Mesenteric fat pad (tissue), 1 donor: ENCODE data around the gene LILRB3. TPM values are rescaled to one million over a fixed set of nuclear protein-coding genes. Genes with fewer than 3 reads are reported as not detected.
"Not testable (repeated sequence)": the region's sequence is repeated elsewhere in the genome, so short reads cannot be mapped to it uniquely, and the experiment has no call there.

ENCODE experiments used
- DNase-seq: peaks from one replicate; pipeline ENCODE4 v3.0.0-alpha.2; 2020; ENCODE audit warnings: low spot score
- total RNA-seq: library from RNA; stranded (reverse); fragmentation: NEBNext Ultra II Directional; extraction: Animal tissue kit (Norgen Biotek cat#: 25700); gene quantifications from one replicate; pipeline ENCODE4 v1.2.1, GENCODE V29; 2021
- donor health status: DM: yes; HTN: yes; CAD: no.

LILRB3 gene
- total RNA-seq, 1 donor from 2014 or later = 50.5 TPM

GRCh38 chr19:54242646-54243045 is 19.8 kb upstream of the LILRB3 start, which contains the start of gene LILRA6:
Gene LILRA6 (minus strand): TSS chr19:54242790.
- peak; percentile 88 for DNase-seq

- not testable (repeated sequence) for DNase-seq
Observed at GRCh38 chr19:54242234-54242633, 19.4 kb upstream of the LILRB3 start.

- DNase-seq = peak; percentile 92
Observed at GRCh38 chr19:54240372-54241336, 17.8 kb upstream of the LILRB3 start.

GRCh38 chr19:54239491-54240371 is 16.9 kb upstream of the LILRB3 start:
- peak; percentile 89 for DNase-seq

- DNase-seq = peak; percentile 71
Observed at GRCh38 chr19:54233941-54234340, 11.1 kb upstream of the LILRB3 start.

DNA sequence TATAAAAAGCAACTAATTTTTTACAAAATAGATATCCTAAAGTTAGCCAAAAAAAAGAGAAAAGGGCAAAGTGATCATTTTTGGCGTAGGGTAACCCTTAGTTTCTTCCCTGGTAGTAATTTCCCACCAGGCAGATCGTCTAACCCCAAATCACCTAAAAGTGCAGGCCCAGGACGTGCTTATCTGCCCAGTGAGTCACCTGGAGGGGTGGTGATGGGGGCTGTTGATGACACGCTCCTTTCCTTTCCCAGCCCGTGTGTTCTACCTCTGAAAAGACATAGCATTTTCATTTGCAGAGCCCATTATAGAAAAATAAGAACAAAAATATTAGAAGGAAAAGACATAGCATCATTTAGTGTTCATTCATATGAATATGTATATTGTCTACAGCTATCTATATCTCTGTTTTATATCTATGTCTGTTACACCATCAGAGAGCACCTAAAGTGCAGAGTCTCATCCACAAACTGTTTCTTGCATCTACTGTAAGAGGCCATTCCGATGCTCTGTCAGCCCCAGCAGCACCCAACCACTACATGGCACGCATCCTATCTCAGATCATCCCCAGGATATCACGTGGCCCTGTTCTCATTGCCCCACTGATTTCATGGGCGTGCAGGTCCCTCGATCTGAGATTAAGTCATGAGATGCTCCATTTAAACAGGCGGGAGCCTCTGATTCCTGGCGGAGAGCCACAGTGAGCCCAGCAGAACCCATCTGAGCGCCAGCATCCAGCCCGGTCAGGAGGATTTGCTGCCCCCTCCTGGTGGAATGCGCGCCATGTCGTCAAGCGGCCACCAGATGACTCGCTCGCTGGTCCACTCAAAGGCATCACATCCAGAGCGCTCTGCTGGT is 8.5 kb upstream of the LILRB3 start:
- DNase-seq = peak; percentile 99

GRCh38 chr19:54230031-54230430 is 7.2 kb upstream of the LILRB3 start:
- DNase-seq = peak; percentile 87

DNA sequence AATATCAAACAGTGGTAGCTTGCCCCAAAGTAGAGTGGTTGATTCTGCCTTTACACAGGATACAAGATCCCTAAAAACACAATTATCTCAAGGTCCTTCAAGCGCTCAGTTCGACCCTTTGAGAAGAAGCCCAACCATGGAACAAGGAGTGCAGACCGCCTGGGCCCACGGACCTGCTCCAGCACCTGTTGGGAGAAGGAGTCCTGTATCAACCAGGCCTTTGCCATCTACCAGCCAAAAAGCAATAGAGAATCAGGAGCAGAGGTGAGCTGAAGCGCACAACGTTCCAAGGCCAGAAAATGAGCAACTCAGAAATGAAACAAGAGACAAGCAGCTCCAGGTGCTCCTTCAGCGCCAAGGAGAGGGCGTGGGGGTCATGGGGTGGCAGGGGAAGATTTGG is 6.3 kb upstream of the LILRB3 start:
- DNase-seq = peak; percentile 83

DNA sequence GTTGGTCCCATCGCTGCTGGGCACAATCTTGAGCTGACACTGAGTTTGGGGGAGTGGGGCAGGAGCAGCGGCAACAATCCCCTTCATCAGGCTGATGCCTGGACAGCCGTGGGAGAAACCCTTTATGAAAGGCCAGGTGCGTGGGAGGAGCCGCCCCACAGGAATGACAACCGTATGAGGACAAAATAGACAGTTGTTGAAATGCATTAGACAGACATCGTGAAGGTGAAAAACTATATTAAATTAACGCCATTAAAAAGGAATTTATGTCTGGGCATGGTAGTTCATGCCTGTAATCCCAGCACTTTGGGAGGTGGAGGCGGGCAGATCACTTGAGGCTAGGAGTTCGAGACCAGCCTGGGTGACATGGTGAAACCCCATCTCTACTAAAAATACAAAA is 1.8 kb upstream of the LILRB3 start:
- not testable (repeated sequence) for DNase-seq

- not testable (repeated sequence) for DNase-seq
Observed at GRCh38 chr19:54223937-54224281, 1.1 kb upstream of the LILRB3 start.

DNA sequence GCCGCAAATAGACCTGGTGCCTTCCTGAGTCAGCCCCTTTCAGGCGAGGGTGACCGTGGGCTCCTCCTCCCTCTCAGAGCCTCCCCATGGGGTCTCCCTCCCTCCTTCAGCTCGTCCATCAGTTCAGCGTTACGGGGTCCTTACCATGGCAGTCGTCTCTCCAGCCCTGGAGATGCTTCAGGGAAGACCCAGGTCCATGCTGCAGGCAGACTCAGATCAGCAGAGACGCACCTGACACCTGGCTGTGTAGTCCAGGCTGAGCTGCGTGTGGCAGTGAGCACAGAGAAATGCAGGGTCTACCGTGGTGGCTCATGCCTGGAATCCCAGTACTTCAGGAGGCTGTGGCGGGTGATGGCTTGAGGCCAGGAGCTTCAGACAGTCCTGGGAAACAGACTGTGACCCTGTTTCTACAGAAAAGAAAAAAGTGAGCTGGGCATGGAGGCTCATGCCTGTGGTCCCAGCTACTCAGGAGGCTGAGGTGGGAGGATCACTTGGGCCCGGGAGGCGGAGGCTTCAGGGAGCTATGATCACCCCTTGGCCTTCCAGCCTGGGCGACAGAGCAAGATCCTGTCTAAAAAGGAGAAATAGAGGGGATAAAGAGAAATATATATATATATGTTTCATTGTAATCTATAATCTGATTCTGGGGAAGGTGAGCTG is 600 bp upstream of the LILRB3 start:
- DNase-seq = not testable (repeated sequence)

- not testable (repeated sequence) for DNase-seq
Observed at GRCh38 chr19:54221947-54222346, 860 bp downstream of the LILRB3 start.

- DNase-seq = not testable (repeated sequence)
Observed at GRCh38 chr19:54219702-54220101, 3.1 kb downstream of the LILRB3 start.

DNA sequence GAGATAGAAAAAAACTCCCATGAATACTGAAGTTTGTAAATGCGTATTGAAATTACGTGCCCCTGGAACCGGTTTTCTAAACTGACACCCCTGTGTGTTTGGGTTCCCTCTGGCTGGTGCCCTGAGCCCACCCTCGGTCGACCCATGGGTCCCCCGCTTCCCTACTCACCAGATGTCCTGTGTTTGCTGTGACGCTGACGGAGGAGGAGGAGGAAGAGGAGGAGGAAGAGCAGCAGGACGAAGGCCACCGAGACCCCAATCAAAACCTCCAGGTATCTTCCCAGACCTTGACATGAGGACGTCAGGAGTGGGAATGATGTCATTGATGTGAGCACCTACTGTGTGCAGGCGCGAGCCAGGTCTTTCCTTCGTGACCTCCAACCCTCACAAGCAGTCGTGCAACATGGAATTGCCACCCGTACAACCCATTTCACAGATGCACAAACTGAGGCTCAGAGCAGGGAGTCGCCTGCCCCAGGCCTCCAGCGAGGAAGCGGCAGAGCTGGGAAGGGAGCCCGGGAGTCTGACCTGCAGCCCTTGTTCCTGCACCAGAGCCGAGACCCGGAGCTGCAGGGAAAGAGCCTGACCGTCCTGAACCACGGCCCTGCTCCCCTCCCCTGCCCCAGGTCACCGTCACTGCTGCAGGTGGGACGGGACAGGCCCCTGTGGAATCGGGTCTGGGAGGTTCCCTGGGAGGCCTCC is 3.7 kb downstream of the LILRB3 start:
- no peak for DNase-seq

DNA sequence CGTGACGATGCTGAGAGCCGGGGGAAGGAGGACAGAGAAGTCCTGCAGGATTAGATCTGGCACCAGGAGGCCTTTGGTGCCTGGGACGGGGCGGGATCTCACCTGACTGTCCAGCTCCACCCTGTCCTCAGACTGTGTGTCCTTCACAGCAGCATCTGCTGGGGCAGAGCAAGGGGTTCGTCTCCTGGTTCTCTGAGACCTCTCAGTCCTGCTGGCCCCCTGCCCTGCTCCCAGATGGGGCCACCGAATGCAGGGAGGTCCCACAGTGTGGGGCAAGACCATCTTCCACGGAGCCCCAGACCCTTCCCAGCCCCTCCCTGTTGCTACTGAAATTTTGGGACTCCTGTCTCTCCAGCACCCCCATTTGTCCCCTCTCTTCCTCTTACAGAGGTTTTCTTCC is 4.5 kb downstream of the LILRB3 start:
- no peak for DNase-seq

- not testable (repeated sequence) for DNase-seq
Observed at GRCh38 chr19:54217517-54218247, 5.1 kb downstream of the LILRB3 start.

DNA sequence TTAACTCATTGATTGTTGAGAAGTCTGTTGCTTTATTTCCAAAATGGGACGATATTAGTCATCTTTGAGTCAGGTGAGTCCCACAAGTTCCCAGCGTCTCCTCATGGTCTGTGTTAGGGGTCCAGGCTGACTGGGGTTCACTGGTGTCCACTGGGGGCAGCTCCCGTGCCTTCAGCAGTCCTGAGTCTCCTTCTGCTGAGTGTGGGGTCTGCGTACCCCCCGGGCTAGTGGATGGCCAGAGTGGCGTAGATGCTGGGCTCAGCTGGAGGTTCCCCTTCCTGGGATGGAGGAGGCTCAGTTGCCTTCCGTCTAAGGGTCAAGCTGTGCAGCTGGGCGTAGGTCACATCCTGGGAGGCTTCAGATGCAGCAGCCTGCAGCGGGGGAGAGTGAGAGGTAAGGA is 5.9 kb downstream of the LILRB3 start:
- DNase-seq = no peak

- not testable (repeated sequence) for DNase-seq
Observed at GRCh38 chr19:54214734-54215133, 8.1 kb downstream of the LILRB3 start.

DNA sequence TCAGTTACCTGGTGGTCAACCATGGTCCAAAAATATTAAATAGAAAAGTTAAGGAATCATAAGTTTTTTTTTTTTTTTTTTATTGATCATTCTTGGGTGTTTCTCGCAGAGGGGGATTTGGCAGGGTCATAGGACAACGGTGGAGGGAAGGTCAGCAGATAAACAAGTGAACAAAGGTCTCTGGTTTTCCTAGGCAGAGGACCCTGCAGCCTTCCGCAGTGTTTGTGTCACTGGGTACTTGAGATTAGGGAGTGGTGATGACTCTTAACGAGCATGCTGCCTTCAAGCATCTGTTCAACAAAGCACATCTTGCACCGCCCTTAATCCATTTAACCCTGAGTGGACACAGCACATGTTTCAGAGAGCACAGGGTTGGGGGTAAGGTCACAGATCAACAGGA is 8.6 kb downstream of the LILRB3 start:
- not testable (repeated sequence) for DNase-seq
